Smooth muscle cell (in vitro differentiated cells): ENCODE results near the gene SPRY2. TPM values are rescaled to one million over a fixed set of nuclear protein-coding genes. Genes with fewer than 3 reads are reported as not detected.

Experiments
- DNase-seq: peaks from one replicate; lab custom pipeline; 2025; ENCODE audit not compliant: unreplicated experiment; lab: John Stamatoyannopoulos, UW
- H2AFZ ChIP-seq: fragments of 200-600 bp; sonication (generic); 2 replicates; pipeline ENCODE4 v1.6.0; 2016; ENCODE audit warnings: antibody characterized with exemption, low read depth, mild to moderate bottlenecking
- H3F3A ChIP-seq: fragments of 200-600 bp; sonication (generic); 2 replicates; pipeline ENCODE4 v1.6.0; 2017; ENCODE audit warnings: antibody characterized with exemption, low read depth
- H3K27ac ChIP-seq: fragments of 200-600 bp; sonication (generic); 2 replicates; pipeline ENCODE4 v1.5.1; 2016; ENCODE audit warnings: low read depth, mild to moderate bottlenecking
- H3K27me3 ChIP-seq: fragments of 200-600 bp; sonication (generic); 2 replicates; pipeline ENCODE4 v1.6.1; 2016; ENCODE audit warnings: low read depth, mild to moderate bottlenecking
- H3K36me3 ChIP-seq: fragments of 200-600 bp; sonication (generic); 2 replicates; pipeline ENCODE4 v1.5.1; 2016; ENCODE audit warnings: low read depth
- H3K4me1 ChIP-seq: fragments of 200-600 bp; sonication (generic); 2 replicates; pipeline ENCODE4 v1.5.1; 2016; ENCODE audit warnings: low read depth
- H3K4me2 ChIP-seq: fragments of 200-600 bp; sonication (generic); 2 replicates; pipeline ENCODE4 v1.6.0; 2016; ENCODE audit warnings: mild to moderate bottlenecking
- H3K4me3 ChIP-seq: fragments of 200-600 bp; sonication (generic); 2 replicates; pipeline ENCODE4 v1.5.1; 2016; ENCODE audit warnings: mild to moderate bottlenecking
- H3K79me2 ChIP-seq: fragments of 200-600 bp; sonication (generic); 2 replicates; pipeline ENCODE4 v1.6.0; 2016; ENCODE audit warnings: low read depth, mild to moderate bottlenecking
- H3K9ac ChIP-seq: fragments of 200-600 bp; sonication (generic); 2 replicates; pipeline ENCODE4 v1.6.0; 2016; ENCODE audit warnings: low read depth
- H3K9me3 ChIP-seq: fragments of 200-600 bp; sonication (generic); replicated peaks from 2 replicates; pipeline ENCODE4 v1.5.1; 2016; ENCODE audit warnings: low read depth
- H4K20me1 ChIP-seq: fragments of 200-600 bp; sonication (generic); 2 replicates; pipeline ENCODE4 v1.6.0; 2016; ENCODE audit warnings: low read depth
- WGBS: methylation state at CpG from one replicate; pipeline ENCODE4 v1.1.7; 2016; ENCODE audit warnings: low lambda C conversion rate; 5-methylcytosine and 5-hydroxymethylcytosine counted together
- polyA plus RNA-seq: library from polyadenylated mRNA; unstranded; fragments of >200 nt; fragmentation: Nextera tagmentation; extraction: Ambion mirVana; gene quantifications from 2 replicates; pipeline ENCODE4 v1.2.1, GENCODE V29; 2016
- total RNA-seq: library from RNA; depleted of rRNA; stranded (reverse); fragments of >200 nt; gene quantifications from 2 replicates; pipeline ENCODE4 v1.2.3, GENCODE V29; 2014
- TF ChIP-seq, protein P1 (sequence below): fragments of 200-600 bp; sonication (generic); IDR thresholded peaks from 2 replicates; pipeline ENCODE4 v1.5.1; 2017; ENCODE audit warnings: borderline replicate concordance, mild to moderate bottlenecking, antibody characterized with exemption; ENCODE audit not compliant: insufficient read depth, poor library complexity, severe bottlenecking

The SPRY2 gene
- total and polyA plus RNA-seq, 2 experiments from 2014 or later: 92.6 to 154 TPM

DNA sequence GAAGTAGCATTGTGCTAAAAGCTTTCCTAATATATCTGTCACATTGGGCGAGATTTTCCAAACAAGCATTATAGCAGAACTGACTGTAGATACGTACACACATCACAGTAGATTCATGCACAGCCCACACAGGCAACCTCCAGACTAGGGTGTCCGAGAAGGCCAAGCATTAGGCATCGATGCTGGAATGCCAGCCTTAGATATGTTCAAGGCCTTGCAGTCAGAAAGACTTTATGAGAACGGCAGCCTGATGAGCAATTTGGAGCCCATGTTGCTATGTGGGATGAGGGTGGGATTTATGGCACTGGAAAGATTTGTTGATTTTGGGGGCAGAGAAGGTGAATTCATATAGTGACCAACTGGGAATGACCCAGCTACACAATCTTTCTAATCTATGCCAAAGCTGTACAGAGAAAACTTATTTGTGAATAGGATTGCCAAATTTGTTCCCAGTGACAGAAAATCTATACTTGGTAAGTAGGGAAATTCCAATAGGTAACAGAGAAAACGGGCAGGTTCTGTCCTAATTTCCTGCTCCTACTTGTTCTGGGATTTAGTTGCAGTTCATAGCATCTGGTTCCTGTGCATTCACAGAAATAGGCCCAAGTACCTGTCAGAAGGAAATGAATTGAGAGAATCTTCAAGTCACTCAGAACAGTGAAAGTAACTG, 31.0 kb upstream of the SPRY2 start:
- Histone ChIP-seq H3K27ac (no peak overlapping the region), H3K4me1 (no peaks in the 10 kb centered on the region), H3K9me3 (no peaks in the 10 kb centered on the region), H4K20me1 (no peaks in the 10 kb centered on the region), H3K79me2 (no peaks in the 10 kb centered on the region), H3F3A (no peaks in the 10 kb centered on the region), H3K4me2 (no peak overlapping the region), H3K4me3 (no peak overlapping the region), H3K36me3 (no peaks in the 10 kb centered on the region), H3K9ac (no peak overlapping the region), H2AFZ (no peak overlapping the region), H3K27me3 (no peaks in the 10 kb centered on the region)
- TF ChIP-seq, protein P1, sequence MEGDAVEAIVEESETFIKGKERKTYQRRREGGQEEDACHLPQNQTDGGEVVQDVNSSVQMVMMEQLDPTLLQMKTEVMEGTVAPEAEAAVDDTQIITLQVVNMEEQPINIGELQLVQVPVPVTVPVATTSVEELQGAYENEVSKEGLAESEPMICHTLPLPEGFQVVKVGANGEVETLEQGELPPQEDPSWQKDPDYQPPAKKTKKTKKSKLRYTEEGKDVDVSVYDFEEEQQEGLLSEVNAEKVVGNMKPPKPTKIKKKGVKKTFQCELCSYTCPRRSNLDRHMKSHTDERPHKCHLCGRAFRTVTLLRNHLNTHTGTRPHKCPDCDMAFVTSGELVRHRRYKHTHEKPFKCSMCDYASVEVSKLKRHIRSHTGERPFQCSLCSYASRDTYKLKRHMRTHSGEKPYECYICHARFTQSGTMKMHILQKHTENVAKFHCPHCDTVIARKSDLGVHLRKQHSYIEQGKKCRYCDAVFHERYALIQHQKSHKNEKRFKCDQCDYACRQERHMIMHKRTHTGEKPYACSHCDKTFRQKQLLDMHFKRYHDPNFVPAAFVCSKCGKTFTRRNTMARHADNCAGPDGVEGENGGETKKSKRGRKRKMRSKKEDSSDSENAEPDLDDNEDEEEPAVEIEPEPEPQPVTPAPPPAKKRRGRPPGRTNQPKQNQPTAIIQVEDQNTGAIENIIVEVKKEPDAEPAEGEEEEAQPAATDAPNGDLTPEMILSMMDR: no peak
- DNase-seq: no peak
- WGBS: 85% methylated on average over 6 of the region's 6 CpGs

- H2AFZ ChIP-seq: no peak overlapping the region
- no peaks in the 10 kb centered on the region for H3K9me3 ChIP-seq
- H3F3A ChIP-seq: no peaks in the 10 kb centered on the region
- H3K27ac ChIP-seq: no peak overlapping the region
- no peaks in the 10 kb centered on the region for H3K36me3 ChIP-seq
- H4K20me1 ChIP-seq: no peaks in the 10 kb centered on the region
- peaks cover 2% of the 10 kb centered on the region for H3K4me1 ChIP-seq
- H3K79me2 ChIP-seq: no peaks in the 10 kb centered on the region
- DNase-seq: no peak
- 95% methylated on average over 3 of the region's 3 CpGs for WGBS
- no peak overlapping the region for H3K4me3 ChIP-seq
- H3K9ac ChIP-seq: no peak overlapping the region
- TF ChIP-seq, protein P1: no peak
- H3K4me2 ChIP-seq: no peak overlapping the region
- H3K27me3 ChIP-seq: no peaks in the 10 kb centered on the region
Measured at GRCh38 chr13:80367473-80367872, 26.5 kb upstream of the SPRY2 start.

GRCh38 chr13:80363890-80364503, 23.1 kb upstream of the SPRY2 start:
- TF ChIP-seq, protein P1: peak; percentile 86
- Histone ChIP-seq H3K36me3 (no peaks in the 10 kb centered on the region), H3K79me2 (no peaks in the 10 kb centered on the region), H4K20me1 (no peaks in the 10 kb centered on the region), H2AFZ (peak overlapping the region; percentile 79), H3K9me3 (no peaks in the 10 kb centered on the region), H3K4me1 (peaks cover 23% of the 10 kb centered on the region), H3K4me2 (peak overlapping the region; percentile 80), H3F3A (no peaks in the 10 kb centered on the region), H3K27me3 (no peaks in the 10 kb centered on the region), H3K4me3 (peak overlapping the region; percentile 40), H3K27ac (no peak overlapping the region), H3K9ac (peak overlapping the region; percentile 26)
- 8% methylated on average over 3 of the region's 3 CpGs for WGBS
- no peak for DNase-seq

GRCh38 chr13:80362481-80362880, 21.6 kb upstream of the SPRY2 start:
- H3K9ac ChIP-seq: no peak overlapping the region
- peak overlapping the region; percentile 68 for H2AFZ ChIP-seq
- no peak for DNase-seq
- TF ChIP-seq, protein P1: no peak
- no peaks in the 10 kb centered on the region for H3K36me3 ChIP-seq
- no peaks in the 10 kb centered on the region for H4K20me1 ChIP-seq
- peaks cover 23% of the 10 kb centered on the region for H3K4me1 ChIP-seq
- no peaks in the 10 kb centered on the region for H3K79me2 ChIP-seq
- H3K27me3 ChIP-seq: no peaks in the 10 kb centered on the region
- no peaks in the 10 kb centered on the region for H3K9me3 ChIP-seq
- WGBS: 84% methylated on average over 4 of the region's 4 CpGs
- H3F3A ChIP-seq: no peaks in the 10 kb centered on the region
- no peak overlapping the region for H3K4me3 ChIP-seq
- H3K4me2 ChIP-seq: no peak overlapping the region
- H3K27ac ChIP-seq: no peak overlapping the region
